ENCODE data around the gene SELPLG.

DNA sequence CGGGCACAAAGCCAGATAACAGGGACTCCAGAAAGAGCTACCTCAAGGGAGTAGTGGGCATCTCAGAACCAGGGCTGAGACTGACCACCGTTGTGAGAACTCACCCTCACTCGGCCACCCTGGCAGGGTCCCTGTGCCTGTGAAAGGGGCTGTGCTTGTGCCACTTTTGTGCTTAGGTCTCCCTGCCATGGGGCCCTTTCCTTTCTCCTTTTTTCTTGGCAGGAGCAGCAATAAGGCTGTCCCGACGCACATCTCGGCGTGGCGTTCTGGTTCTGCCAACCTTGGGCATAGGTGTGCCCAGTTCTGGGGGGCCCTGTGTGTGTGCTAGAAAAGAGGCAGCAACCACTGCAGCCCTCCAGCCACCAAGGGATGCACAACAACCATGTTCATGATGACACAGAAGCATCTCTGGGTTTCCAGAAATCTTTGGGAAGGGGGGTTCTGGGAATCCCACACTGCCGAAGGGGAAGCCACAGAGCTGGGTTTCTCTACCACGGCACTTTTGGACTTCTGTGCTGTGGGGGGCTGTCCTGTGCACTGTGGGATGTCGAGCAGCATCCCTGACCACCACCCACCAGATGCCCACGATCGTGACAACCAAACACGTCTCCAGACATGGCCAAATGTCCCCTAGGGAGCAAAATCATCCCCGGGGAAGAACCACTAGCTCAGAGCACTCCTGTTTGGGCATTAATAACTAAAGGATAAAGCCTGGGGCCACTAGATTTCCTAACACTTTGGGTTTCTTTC, 22.7 kb downstream of the SELPLG start:
- TF ChIP-seq, protein P1, sequence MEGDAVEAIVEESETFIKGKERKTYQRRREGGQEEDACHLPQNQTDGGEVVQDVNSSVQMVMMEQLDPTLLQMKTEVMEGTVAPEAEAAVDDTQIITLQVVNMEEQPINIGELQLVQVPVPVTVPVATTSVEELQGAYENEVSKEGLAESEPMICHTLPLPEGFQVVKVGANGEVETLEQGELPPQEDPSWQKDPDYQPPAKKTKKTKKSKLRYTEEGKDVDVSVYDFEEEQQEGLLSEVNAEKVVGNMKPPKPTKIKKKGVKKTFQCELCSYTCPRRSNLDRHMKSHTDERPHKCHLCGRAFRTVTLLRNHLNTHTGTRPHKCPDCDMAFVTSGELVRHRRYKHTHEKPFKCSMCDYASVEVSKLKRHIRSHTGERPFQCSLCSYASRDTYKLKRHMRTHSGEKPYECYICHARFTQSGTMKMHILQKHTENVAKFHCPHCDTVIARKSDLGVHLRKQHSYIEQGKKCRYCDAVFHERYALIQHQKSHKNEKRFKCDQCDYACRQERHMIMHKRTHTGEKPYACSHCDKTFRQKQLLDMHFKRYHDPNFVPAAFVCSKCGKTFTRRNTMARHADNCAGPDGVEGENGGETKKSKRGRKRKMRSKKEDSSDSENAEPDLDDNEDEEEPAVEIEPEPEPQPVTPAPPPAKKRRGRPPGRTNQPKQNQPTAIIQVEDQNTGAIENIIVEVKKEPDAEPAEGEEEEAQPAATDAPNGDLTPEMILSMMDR (IDR thresholded peaks at IDR 0.05 in 8 of 11, conservative IDR thresholded peaks at IDR 0.05 in 3 of 11): no peak
- TF ChIP-seq POLR2A (IDR thresholded peaks at IDR 0.05) (no peak), POLR2AphosphoS5 (IDR thresholded peaks at IDR 0.05) (no peak)

Measured in spleen (tissue), 7 donors.